Adrenal gland (tissue), 12 donors: ENCODE results near the gene ADAMTS13. TPM values are rescaled to one million over a fixed set of nuclear protein-coding genes. Genes with fewer than 3 reads are reported as not detected.

ENCODE experiments used
- DNase-seq, 7 donors: peaks; one replicate each; pipeline ENCODE4 v3.0.0-alpha.2; 2019 to 2020
- H3K27ac ChIP-seq, 5 donors: fragments of 200-600 bp; sonication (generic) in 4 of 5; 1 replicate in 3 of 5; 2 replicates in 2 of 5; pipeline versions ENCODE4 v1.5.1 to v1.8.0; 2016 to 2020; ENCODE audit warnings: mild to moderate bottlenecking in 1 of 5
- H3K27me3 ChIP-seq: fragments of 200-600 bp; 2 replicates; pipeline ENCODE4 v1.8.0; 2021
- H3K36me3 ChIP-seq, 2 donors: fragments of 200-600 bp; replicated peaks in 1 of 2; 1 replicate in 1 of 2; 2 replicates in 1 of 2; pipeline versions ENCODE4 v1.5.1 to v1.8.0; 2018 to 2022
- H3K4me1 ChIP-seq, 2 donors: fragments of 200-600 bp; replicated peaks in 1 of 2; 1 replicate in 1 of 2; 2 replicates in 1 of 2; pipeline versions ENCODE4 v1.5.1 to v1.8.0; 2018 to 2021
- H3K4me3 ChIP-seq, 4 donors: fragments of 200-600 bp; sonication (generic) in 3 of 4; one replicate each; pipeline ENCODE4 v1.5.1; 2016 to 2018
- H3K9me3 ChIP-seq, 3 donors: fragments of 200-600 bp; sonication (generic) in 1 of 3; replicated peaks in 1 of 3; 1 replicate in 2 of 3; 2 replicates in 1 of 3; pipeline versions ENCODE4 v1.5.1 to v1.8.0; 2016 to 2021
- POLR2A ChIP-seq, 2 donors: fragments of 450-650 bp; IDR thresholded peaks; one replicate each; pipeline ENCODE4 v1.6.1; 2017; ENCODE audit warnings: antibody characterized with exemption in 2 of 2, mild to moderate bottlenecking in 2 of 2, moderate library complexity in 1 of 2
- WGBS, 4 donors: extraction: QIAGEN DNeasy Blood & Tissue Kit in 2 of 4; methylation state at CpG; one replicate each; pipeline versions ENCODE4 v1.1.5 to v1.1.7; 2013 to 2017; 5-methylcytosine and 5-hydroxymethylcytosine counted together
- intact Hi-C, 2 donors: fragments of 100-400 bp; cut with DNase I; formaldehyde crosslinking; loops; one replicate each; pipeline versions ENCODE4 v1.14.1 to v1.15.0; 2022 to 2023
- polyA plus RNA-seq, 3 donors: library from polyadenylated mRNA; stranded (reverse); fragments of 200-250 nt in 2 of 3; fragments of 350-450 nt in 1 of 3; fragmentation: Illumina TruSeq in 1 of 3; extraction: RNeasy Lipid Tissue Mini Kit (QIAGEN cat#74804) in 1 of 3; gene quantifications; one replicate each; pipeline ENCODE4 v1.2.3, GENCODE V29; 2013 to 2014
- total RNA-seq, 9 donors: library from RNA; depleted of rRNA in 4 of 9; stranded (reverse); fragments of >200 nt in 4 of 9; fragments of 120-200 nt in 1 of 9; fragmentation: NEBNext Ultra II Directional in 1 of 9; extraction: Animal tissue kit (Norgen Biotek cat#: 25700) in 1 of 9; gene quantifications; one replicate each; pipeline versions ENCODE4 v1.1.0 to v1.2.4, GENCODE V29; 2013 to 2023
- TF ChIP-seq, protein P1 (sequence below), 6 experiments: fragments of 450-650 bp in 4 of 6; fragments of 200-600 bp in 2 of 6; sonication (generic) in 1 of 6; IDR thresholded peaks; 1 replicate in 5 of 6; 2 replicates in 1 of 6; pipeline versions ENCODE4 v1.5.1 to v1.8.0; 2016 to 2021; ENCODE audit warnings: antibody characterized with exemption in 6 of 6, mild to moderate bottlenecking in 2 of 6, moderate library complexity in 1 of 6
- donor health status: healthy with polysubstance abuse.
- donor health status: Bipolar disorder and iron deficiency.
- donor health status: DM: yes; HTN: yes; CAD: no.
- donor health status: DM: no; HTN: no; CAD: no.
- donor health status: DM: no; HTN: no; CAD: no.
- donor health status: DM: yes; HTN: yes; CAD: no.

The ADAMTS13 gene
- total and polyA plus RNA-seq, 12 donors: 0.15 to 19.9 (median 2.0) TPM

DNA sequence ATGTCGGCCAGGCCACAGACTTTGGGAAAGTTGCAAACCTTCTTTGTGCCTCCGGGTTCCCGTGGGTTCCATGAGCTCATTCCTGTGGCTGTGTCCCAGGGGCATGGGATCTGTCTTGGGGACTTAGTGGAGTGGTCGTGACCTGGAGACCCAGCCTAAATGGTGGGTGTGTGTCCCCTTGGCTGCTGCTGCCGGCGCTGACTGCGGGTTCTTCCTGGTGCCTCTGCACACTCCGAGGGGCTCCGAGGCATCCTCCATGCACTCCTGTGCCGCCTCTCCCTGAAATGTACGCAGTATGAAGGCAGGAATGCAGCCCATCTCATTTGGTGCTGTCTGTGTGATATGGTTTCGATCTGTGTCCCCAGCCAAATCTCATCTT, 77.7 kb downstream of the ADAMTS13 start:
- H3K27me3 ChIP-seq: no peaks in the 10 kb centered on the region
- H3K9me3 ChIP-seq: peaks cover 0 to 11% (median 0%) of the 10 kb centered on the region in 3 donors
- TF ChIP-seq, protein P1, sequence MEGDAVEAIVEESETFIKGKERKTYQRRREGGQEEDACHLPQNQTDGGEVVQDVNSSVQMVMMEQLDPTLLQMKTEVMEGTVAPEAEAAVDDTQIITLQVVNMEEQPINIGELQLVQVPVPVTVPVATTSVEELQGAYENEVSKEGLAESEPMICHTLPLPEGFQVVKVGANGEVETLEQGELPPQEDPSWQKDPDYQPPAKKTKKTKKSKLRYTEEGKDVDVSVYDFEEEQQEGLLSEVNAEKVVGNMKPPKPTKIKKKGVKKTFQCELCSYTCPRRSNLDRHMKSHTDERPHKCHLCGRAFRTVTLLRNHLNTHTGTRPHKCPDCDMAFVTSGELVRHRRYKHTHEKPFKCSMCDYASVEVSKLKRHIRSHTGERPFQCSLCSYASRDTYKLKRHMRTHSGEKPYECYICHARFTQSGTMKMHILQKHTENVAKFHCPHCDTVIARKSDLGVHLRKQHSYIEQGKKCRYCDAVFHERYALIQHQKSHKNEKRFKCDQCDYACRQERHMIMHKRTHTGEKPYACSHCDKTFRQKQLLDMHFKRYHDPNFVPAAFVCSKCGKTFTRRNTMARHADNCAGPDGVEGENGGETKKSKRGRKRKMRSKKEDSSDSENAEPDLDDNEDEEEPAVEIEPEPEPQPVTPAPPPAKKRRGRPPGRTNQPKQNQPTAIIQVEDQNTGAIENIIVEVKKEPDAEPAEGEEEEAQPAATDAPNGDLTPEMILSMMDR (IDR thresholded peaks at IDR 0.05): no peak
- no peak for TF ChIP-seq POLR2A (IDR thresholded peaks at IDR 0.05)
- no peaks in the 10 kb centered on the region for H3K36me3 ChIP-seq
- DNase-seq: no peak
- H3K4me3 ChIP-seq: no peak overlapping the region
- no peaks in the 10 kb centered on the region for H3K4me1 ChIP-seq
- WGBS, 4 donors: 59 to 83% (median 80%) methylated on average over 2 to 12 of the region's 12 CpGs
- peak overlapping the region in 3 of 5 donors; percentile 44 to 80 (median 51) for H3K27ac ChIP-seq
- intact Hi-C loops: no loop called here

DNA sequence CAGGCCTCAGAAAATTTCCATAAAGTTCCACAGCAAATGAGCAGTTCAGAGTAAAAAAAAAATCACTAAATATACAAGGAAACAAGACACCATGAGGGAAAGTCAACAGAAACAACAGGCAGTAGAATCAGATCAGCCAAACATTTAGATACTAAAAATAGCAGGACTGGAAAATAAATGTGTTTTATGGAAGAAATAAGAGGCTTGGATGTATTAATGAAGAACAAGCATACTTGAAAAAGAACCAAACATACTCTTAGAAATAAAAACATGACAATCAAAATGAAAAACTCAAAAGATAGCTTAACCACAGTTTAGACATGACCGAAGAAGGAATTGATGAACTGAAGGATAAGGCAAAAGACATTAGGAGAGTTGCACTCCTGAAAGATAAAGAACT, 79.9 kb downstream of the ADAMTS13 start:
- Histone ChIP-seq H3K27ac (no peak overlapping the region), H3K36me3 (no peaks in the 10 kb centered on the region), H3K27me3 (no peaks in the 10 kb centered on the region), H3K4me3 (no peak overlapping the region), H3K4me1 (peaks cover 9 to 14% of the 10 kb centered on the region in 2 donors), H3K9me3 (peaks cover 0 to 11% (median 0%) of the 10 kb centered on the region in 3 donors)
- 93 to 98% (median 95%) methylated on average over 1 of the region's 1 CpG for WGBS, 4 donors
- TF ChIP-seq POLR2A (IDR thresholded peaks at IDR 0.05): no peak
- TF ChIP-seq, protein P1 (IDR thresholded peaks at IDR 0.05): no peak
- intact Hi-C loops: no loop called here
- DNase-seq: no peak

DNA sequence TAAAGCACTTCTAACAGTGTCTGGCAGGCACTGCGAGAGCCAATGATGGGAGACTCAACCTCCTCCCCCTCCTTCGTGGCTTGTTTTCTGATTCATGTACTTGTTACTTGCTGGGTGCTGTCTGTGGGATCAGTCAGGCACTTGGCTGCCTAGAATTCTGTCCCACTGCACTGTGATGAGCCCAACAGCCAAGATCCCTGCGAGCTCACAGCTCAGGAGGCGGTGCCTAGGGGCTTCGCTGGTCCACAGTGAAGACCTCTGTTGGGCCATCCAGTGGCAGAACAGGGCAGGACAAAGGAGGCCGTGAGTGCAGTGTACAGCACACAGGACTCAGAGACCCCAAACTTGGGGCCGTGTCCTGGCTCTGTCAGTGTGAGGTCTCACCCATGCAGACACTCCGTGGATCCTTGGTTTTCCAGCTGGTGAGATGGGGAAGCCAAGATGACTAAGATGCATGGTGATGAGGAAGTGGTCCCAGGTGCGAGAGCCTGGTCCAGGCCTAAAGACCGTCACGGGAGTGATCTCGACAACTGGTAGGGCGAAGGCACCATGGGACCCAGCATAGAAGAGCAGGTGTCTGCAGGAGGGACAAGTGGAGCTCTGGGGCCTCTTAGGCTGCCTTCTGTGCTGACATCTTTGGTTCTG, 83.1 kb downstream of the ADAMTS13 start:
- peaks cover 0 to 11% (median 0%) of the 10 kb centered on the region in 3 donors for H3K9me3 ChIP-seq
- no peak for TF ChIP-seq POLR2A (IDR thresholded peaks at IDR 0.05)
- TF ChIP-seq, protein P1 (IDR thresholded peaks at IDR 0.05): no peak
- no peaks in the 10 kb centered on the region for H3K36me3 ChIP-seq
- H3K27me3 ChIP-seq: no peaks in the 10 kb centered on the region
- H3K27ac ChIP-seq: peak overlapping the region in 2 of 5 donors; percentile 49 to 79
- intact Hi-C loops: no loop called here
- H3K4me1 ChIP-seq: peaks cover 9 to 23% of the 10 kb centered on the region in 2 donors
- H3K4me3 ChIP-seq: no peak overlapping the region
- WGBS, 4 donors: 84 to 90% (median 88%) methylated on average over 11 to 13 of the region's 13 CpGs
- no peak for DNase-seq

GRCh38 chr9:133505901-133506652, 83.9 kb downstream of the ADAMTS13 start:
- peak in 4 of 7 donors; percentile 26 to 67 (median 51) for DNase-seq

More at GRCh38 chr9:133505901-133506652, 83.9 kb downstream of the ADAMTS13 start:
- TF ChIP-seq, protein P1 (IDR thresholded peaks at IDR 0.05): no peak
- no peak for TF ChIP-seq POLR2A (IDR thresholded peaks at IDR 0.05)
- 53 to 94% (median 68%) methylated on average over 3 to 23 of the region's 23 CpGs for WGBS, 4 donors
- intact Hi-C loops: no loop called here
- peak overlapping the region in 3 of 5 donors; percentile 11 to 79 (median 49) for H3K27ac ChIP-seq
- H3K36me3 ChIP-seq: no peaks in the 10 kb centered on the region
- H3K4me3 ChIP-seq: no peak overlapping the region
- peaks cover 9 to 23% of the 10 kb centered on the region in 2 donors for H3K4me1 ChIP-seq
- H3K27me3 ChIP-seq: no peaks in the 10 kb centered on the region
- H3K9me3 ChIP-seq: peaks cover 0 to 11% (median 0%) of the 10 kb centered on the region in 3 donors
